HCT116 (cell line): Measurements from ENCODE around the gene PLPPR2. TPM values are rescaled to one million over a fixed set of nuclear protein-coding genes. Genes with fewer than 3 reads are reported as not detected.

ENCODE experiments used
- ATAC-seq: fragments of 200-7000 bp; cut with Tn5 transposase; 2 replicates; pipeline ENCODE4 v1.9.1; 2020; ENCODE audit warnings: mild to moderate bottlenecking, moderate library complexity
- BruUV-seq: library from RNA; stranded (reverse); fragments of 400-500 nt; replicated peaks from 2 replicates; lab custom pipeline; 2021; lab: Mats Ljungman, UMichigan
- CTCF ChIA-PET: fragments of 300-600 bp; sonication (Branson Sonifier 250); formaldehyde crosslinking; loops from one replicate; lab custom pipeline; 2021; ENCODE audit warnings: antibody characterized with exemption; lab: Charles Lee
- POLR2A ChIA-PET: fragments of 300-600, 350-600 bp; sonication (Branson Sonifier 250); formaldehyde crosslinking; loops from one replicate; lab custom pipeline; 2021; ENCODE audit warnings: antibody characterized with exemption; lab: Charles Lee
- RAD21 ChIA-PET, 2 experiments: fragments of 300-600 bp; sonication (Branson Sonifier 250); formaldehyde crosslinking; loops; one replicate each; lab custom pipeline; 2023; ENCODE audit warnings: low total read pairs in 2 of 2; ENCODE audit not compliant: uncharacterized antibody in 2 of 2, unreplicated experiment in 2 of 2, low non-redundant PET in 1 of 2; lab: Charles Lee
- DNase-seq: peaks from one replicate; pipeline ENCODE4 v3.0.0-alpha.2; 2010; ENCODE audit warnings: low read depth, low spot score
- H2AFZ ChIP-seq: fragments of 200-600 bp; shearing (Covaris generic), sonication (generic); 2 replicates; pipeline ENCODE4 v1.6.1; 2017; ENCODE audit warnings: low read depth, mixed run types, mixed read lengths, antibody characterized with exemption, low read length; ENCODE audit not compliant: poor library complexity, severe bottlenecking
- H3K27ac ChIP-seq: 2 replicates; pipeline ENCODE4 v1.5.1; 2012; ENCODE audit warnings: low read depth, low read length
- H3K27me3 ChIP-seq: fragments of 200-600 bp; sonication (generic); 2 replicates; pipeline ENCODE4 v1.6.1; 2016; ENCODE audit warnings: mixed run types, low read length, mixed read lengths; ENCODE audit not compliant: insufficient read depth
- H3K36me3 ChIP-seq, 2 experiments: fragments of 200-500 bp in 1 of 2; fragments of 200-600 bp in 1 of 2; sonication (Bioruptor generic) in 1 of 2; sonication (generic) in 1 of 2; 2 replicates each; pipeline versions ENCODE4 v1.5.1 to v1.6.1; 2014 to 2016; ENCODE audit warnings: low read length in 2 of 2, inconsistent platforms in 1 of 2, mixed read lengths in 1 of 2, mixed run types in 1 of 2; ENCODE audit not compliant: insufficient read depth in 2 of 2, control insufficient read depth in 1 of 2
- H3K4me1 ChIP-seq, 2 experiments: fragments of 200-600 bp in 1 of 2; sonication (generic) in 1 of 2; 2 replicates each; pipeline versions ENCODE4 v1.5.1 to v1.6.1; 2012 to 2017; ENCODE audit warnings: low read length in 2 of 2, inconsistent platforms in 1 of 2, mild to moderate bottlenecking in 1 of 2, mixed read lengths in 1 of 2, mixed run types in 1 of 2, moderate library complexity in 1 of 2; ENCODE audit not compliant: insufficient read depth in 2 of 2, control insufficient read depth in 1 of 2
- H3K4me2 ChIP-seq: fragments of 200-600 bp; sonication (generic); 2 replicates; pipeline ENCODE4 v1.6.1; 2017; ENCODE audit warnings: mixed run types, low read length, mixed read lengths
- H3K4me3 ChIP-seq, 2 experiments: fragments of 200-600 bp in 1 of 2; sonication (generic) in 1 of 2; replicated peaks in 1 of 2; 2 replicates each; pipeline ENCODE4 v1.5.1; 2011 to 2016; ENCODE audit warnings: low read length in 2 of 2, control low read depth in 1 of 2, low read depth in 1 of 2, mild to moderate bottlenecking in 1 of 2, mixed read lengths in 1 of 2, mixed run types in 1 of 2
- H3K79me2 ChIP-seq: fragments of 200-600 bp; sonication (generic); 2 replicates; pipeline ENCODE4 v1.6.1; 2017; ENCODE audit warnings: mild to moderate bottlenecking, mixed run types, low read length, moderate library complexity, mixed read lengths; ENCODE audit not compliant: insufficient read depth
- H3K9ac ChIP-seq: fragments of 200-600 bp; sonication (generic); 2 replicates; pipeline ENCODE4 v1.6.1; 2016; ENCODE audit warnings: low read length, mixed read lengths
- H3K9me2 ChIP-seq: fragments of 200-600 bp; sonication (generic), shearing (Covaris generic); 2 replicates; pipeline ENCODE4 v1.6.1; 2017; ENCODE audit warnings: mixed run types, mild to moderate bottlenecking, moderate library complexity; ENCODE audit not compliant: insufficient read depth
- H3K9me3 ChIP-seq, 2 experiments: fragments of 200-500 bp in 1 of 2; fragments of 200-600 bp in 1 of 2; sonication (Bioruptor generic) in 1 of 2; sonication (generic) in 1 of 2; 2 replicates each; pipeline ENCODE4 v1.6.1; 2014 to 2017; ENCODE audit warnings: low read length in 2 of 2, mixed read lengths in 2 of 2, inconsistent platforms in 1 of 2, low read depth in 1 of 2, mild to moderate bottlenecking in 1 of 2, mixed run types in 1 of 2, moderate library complexity in 1 of 2; ENCODE audit not compliant: control insufficient read depth in 1 of 2, insufficient read depth in 1 of 2
- H4K20me1 ChIP-seq: fragments of 200-600 bp; sonication (generic), shearing (Covaris generic); 2 replicates; pipeline ENCODE4 v1.6.1; 2017; ENCODE audit warnings: mixed run types, mild to moderate bottlenecking, moderate library complexity; ENCODE audit not compliant: insufficient read depth
- CBX3 ChIP-seq: IDR thresholded peaks from 2 replicates; pipeline ENCODE4 v1.6.1; 2012; ENCODE audit warnings: low read depth
- CTCF ChIP-seq, 3 experiments: fragments of 200-600 bp in 1 of 3; sonication (generic) in 1 of 3; IDR thresholded peaks in 2 of 3; conservative IDR thresholded peaks in 1 of 3; 2 replicates each; pipeline ENCODE4 v1.5.1; 2012 to 2017; ENCODE audit warnings: low read depth in 2 of 3, low read length in 2 of 3, antibody characterized with exemption in 1 of 3, borderline replicate concordance in 1 of 3, control low read depth in 1 of 3, mild to moderate bottlenecking in 1 of 3, mixed read lengths in 1 of 3, mixed run types in 1 of 3, moderate library complexity in 1 of 3; ENCODE audit not compliant: insufficient read depth in 1 of 3
- EGR1 ChIP-seq: IDR thresholded peaks from 2 replicates; pipeline ENCODE4 v1.6.1; 2012; ENCODE audit warnings: low read depth
- ELF1 ChIP-seq: IDR thresholded peaks from 2 replicates; pipeline ENCODE4 v1.6.1; 2012; ENCODE audit warnings: low read depth, borderline replicate concordance
- EZH2 ChIP-seq: fragments of 200-600 bp; sonication (generic); IDR thresholded peaks from 2 replicates; pipeline ENCODE4 v1.6.1; 2017; ENCODE audit warnings: antibody characterized with exemption, mixed run types
- EZH2phosphoT487 ChIP-seq: fragments of 200-600 bp; IDR thresholded peaks from 2 replicates; pipeline ENCODE4 v1.6.1; 2018; ENCODE audit warnings: antibody characterized with exemption, borderline replicate concordance
- FOSL1 ChIP-seq: IDR thresholded peaks from 2 replicates; pipeline ENCODE4 v1.6.1; 2012; ENCODE audit warnings: low read depth
- SP1 ChIP-seq: IDR thresholded peaks from 2 replicates; pipeline ENCODE4 v1.6.1; 2012; ENCODE audit warnings: low read depth
- ZFX ChIP-seq: fragments of 450-650 bp; IDR thresholded peaks from 2 replicates; pipeline ENCODE4 v1.6.1; 2017
- ZNF274 ChIP-seq: fragments of 200-500 bp; sonication (Bioruptor generic); IDR thresholded peaks from 2 replicates; pipeline ENCODE4 v1.6.1; 2014; ENCODE audit warnings: mild to moderate bottlenecking, low read depth, low read length, inconsistent platforms
- intact Hi-C: fragments of 100-400 bp; cut with micrococcal nuclease; formaldehyde crosslinking; loops from 2 replicates; pipeline ENCODE4 v1.10.0; 2022
- total RNA-seq: library from RNA; stranded (reverse); gene quantifications from one replicate; pipeline ENCODE4 v1.2.1, GENCODE V29; 2021; ENCODE audit not compliant: unreplicated experiment
- TF ChIP-seq, protein P1 (sequence below): IDR thresholded peaks from 2 replicates; pipeline ENCODE4 v1.6.1; 2012
- TF ChIP-seq, protein P2 (sequence below): IDR thresholded peaks from 2 replicates; pipeline ENCODE4 v1.6.1; 2011; ENCODE audit warnings: mild to moderate bottlenecking, low read length, moderate library complexity; ENCODE audit not compliant: insufficient replicate concordance; ENCODE audit errors: extremely low read depth

The PLPPR2 gene
- total RNA-seq, 1 experiment from 2014 or later: 23.2 TPM

GRCh38 chr19:11401808-11402543 lies 46.7 kb downstream of the PLPPR2 start:
- intact Hi-C loops: no loop called here
- CTCF ChIA-PET: interaction anchor here (1.9 kb wide), 1 partner anchor 20 kb away, joined by 4 read pairs; no protein-coding TSS in a partner anchor
- DNase-seq: no peak
- Histone ChIP-seq H3K9me2 (no peaks in the 10 kb centered on the region), H2AFZ (no peak overlapping the region), H3K4me3 (no peak overlapping the region), H4K20me1 (no peaks in the 10 kb centered on the region), H3K9ac (no peak overlapping the region), H3K4me2 (no peak overlapping the region), H3K27me3 (no peaks in the 10 kb centered on the region), H3K9me3 (no peaks in the 10 kb centered on the region), H3K4me1 (no peaks in the 10 kb centered on the region), H3K79me2 (no peaks in the 10 kb centered on the region), H3K27ac (no peak overlapping the region), H3K36me3 (peaks cover 24 to 26% of the 10 kb centered on the region in 2 experiments; a peak in 3 of 4 replicates)
- RAD21 ChIA-PET: no interaction called here
- no peak for TF ChIP-seq ZNF274
- no peak for TF ChIP-seq CTCF (IDR thresholded peaks at IDR 0.05 in 2 of 3, conservative IDR thresholded peaks at IDR 0.05 in 1 of 3; ENCODE audit: borderline replicate concordance in 1 of 3, insufficient read depth in 1 of 3, low read depth in 2 of 3, low read length in 2 of 3)
- no peak for TF ChIP-seq EZH2phosphoT487
- no peak for TF ChIP-seq ZFX
- TF ChIP-seq, protein P1, sequence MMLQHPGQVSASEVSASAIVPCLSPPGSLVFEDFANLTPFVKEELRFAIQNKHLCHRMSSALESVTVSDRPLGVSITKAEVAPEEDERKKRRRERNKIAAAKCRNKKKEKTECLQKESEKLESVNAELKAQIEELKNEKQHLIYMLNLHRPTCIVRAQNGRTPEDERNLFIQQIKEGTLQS: no peak
- TF ChIP-seq EGR1: no peak
- TF ChIP-seq, protein P2, sequence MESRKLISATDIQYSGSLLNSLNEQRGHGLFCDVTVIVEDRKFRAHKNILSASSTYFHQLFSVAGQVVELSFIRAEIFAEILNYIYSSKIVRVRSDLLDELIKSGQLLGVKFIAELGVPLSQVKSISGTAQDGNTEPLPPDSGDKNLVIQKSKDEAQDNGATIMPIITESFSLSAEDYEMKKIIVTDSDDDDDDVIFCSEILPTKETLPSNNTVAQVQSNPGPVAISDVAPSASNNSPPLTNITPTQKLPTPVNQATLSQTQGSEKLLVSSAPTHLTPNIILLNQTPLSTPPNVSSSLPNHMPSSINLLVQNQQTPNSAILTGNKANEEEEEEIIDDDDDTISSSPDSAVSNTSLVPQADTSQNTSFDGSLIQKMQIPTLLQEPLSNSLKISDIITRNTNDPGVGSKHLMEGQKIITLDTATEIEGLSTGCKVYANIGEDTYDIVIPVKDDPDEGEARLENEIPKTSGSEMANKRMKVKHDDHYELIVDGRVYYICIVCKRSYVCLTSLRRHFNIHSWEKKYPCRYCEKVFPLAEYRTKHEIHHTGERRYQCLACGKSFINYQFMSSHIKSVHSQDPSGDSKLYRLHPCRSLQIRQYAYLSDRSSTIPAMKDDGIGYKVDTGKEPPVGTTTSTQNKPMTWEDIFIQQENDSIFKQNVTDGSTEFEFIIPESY: no peak
- no peak for TF ChIP-seq SP1
- no peak for TF ChIP-seq ELF1
- no peak for TF ChIP-seq EZH2
- TF ChIP-seq CBX3: no peak
- no peak for TF ChIP-seq FOSL1
- POLR2A ChIA-PET: no interaction called here
- BruUV-seq: no TSS peak
- ATAC-seq: no peak
